GM18519 (cell line): ENCODE results near the gene PEAK1.

Source experiments
- ATAC-seq: cut with Tn5 transposase; IDR thresholded peaks from one replicate; pipeline ENCODE4 v1.9.1; 2021; ENCODE audit warnings: mild to moderate bottlenecking, moderate library complexity; ENCODE audit not compliant: unreplicated experiment, low FRiP score

The PEAK1 gene, protein sequence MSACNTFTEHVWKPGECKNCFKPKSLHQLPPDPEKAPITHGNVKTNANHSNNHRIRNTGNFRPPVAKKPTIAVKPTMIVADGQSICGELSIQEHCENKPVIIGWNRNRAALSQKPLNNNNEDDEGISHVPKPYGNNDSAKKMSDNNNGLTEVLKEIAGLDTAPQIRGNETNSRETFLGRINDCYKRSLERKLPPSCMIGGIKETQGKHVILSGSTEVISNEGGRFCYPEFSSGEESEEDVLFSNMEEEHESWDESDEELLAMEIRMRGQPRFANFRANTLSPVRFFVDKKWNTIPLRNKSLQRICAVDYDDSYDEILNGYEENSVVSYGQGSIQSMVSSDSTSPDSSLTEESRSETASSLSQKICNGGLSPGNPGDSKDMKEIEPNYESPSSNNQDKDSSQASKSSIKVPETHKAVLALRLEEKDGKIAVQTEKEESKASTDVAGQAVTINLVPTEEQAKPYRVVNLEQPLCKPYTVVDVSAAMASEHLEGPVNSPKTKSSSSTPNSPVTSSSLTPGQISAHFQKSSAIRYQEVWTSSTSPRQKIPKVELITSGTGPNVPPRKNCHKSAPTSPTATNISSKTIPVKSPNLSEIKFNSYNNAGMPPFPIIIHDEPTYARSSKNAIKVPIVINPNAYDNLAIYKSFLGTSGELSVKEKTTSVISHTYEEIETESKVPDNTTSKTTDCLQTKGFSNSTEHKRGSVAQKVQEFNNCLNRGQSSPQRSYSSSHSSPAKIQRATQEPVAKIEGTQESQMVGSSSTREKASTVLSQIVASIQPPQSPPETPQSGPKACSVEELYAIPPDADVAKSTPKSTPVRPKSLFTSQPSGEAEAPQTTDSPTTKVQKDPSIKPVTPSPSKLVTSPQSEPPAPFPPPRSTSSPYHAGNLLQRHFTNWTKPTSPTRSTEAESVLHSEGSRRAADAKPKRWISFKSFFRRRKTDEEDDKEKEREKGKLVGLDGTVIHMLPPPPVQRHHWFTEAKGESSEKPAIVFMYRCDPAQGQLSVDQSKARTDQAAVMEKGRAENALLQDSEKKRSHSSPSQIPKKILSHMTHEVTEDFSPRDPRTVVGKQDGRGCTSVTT (N-terminal part only)

DNA sequence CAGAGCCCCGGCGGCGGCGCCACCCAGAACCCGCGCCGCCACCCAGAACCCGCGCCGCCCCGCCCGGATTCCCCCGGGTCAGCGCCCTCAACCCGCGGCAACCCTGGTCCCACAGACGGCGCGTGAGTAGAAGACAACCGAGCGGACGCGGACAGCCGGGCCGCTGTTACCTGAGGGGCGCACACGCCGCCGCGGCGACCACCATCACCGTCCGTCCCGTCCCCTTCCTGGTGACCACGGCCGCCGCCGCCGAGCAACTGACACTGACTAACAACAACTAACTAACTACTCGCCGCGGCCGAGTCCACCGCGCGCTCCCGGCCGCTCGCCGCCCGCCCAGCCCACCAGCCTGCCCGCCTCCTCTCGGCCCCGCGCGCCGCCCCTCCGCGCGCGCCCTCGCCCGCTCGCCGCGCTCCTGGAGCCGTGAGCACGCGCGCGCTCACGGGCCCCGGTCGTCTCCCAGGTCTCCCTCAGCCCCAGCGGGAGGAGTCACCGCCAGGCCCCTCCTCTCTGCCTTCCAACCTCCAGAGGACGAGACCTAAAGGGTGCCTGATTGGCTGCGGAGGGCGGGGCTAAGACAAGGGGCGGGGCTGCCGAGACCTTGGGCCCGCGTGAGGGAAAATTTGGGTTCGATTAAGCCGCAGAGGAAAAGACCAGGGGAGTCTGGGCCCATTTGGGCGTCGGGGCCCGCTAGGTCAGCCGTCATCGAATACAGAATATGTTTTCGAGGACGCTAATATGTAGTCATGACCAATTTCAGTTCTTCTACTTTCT lies at the start of gene PEAK1:
Gene PEAK1, minus strand, starts transcription at position 269 of the 774 bp plus-strand sequence. CDS start 238,178 bp downstream, outside the sequence.
- ATAC-seq, result peak; percentile 70

DNA sequence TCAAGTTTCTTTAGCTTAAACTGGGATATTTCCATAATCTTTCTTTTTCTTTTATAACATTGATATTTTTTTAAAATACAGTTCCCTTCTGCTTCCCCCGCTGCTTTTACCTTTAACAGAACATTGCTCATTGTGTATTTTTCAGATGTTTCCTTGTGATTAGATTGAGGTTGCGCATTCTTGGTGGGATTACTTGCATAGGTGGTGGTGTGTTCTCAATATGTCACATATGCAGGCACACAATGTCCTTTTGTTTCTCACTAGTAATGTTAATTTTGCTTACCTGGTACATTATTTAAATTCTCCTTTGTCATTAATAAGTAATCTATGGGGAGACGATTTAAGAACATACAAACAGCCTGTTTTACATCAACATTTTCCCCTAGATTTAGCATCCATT lies 49.0 kb upstream of the PEAK1 start:
- ATAC-seq, result no peak

DNA sequence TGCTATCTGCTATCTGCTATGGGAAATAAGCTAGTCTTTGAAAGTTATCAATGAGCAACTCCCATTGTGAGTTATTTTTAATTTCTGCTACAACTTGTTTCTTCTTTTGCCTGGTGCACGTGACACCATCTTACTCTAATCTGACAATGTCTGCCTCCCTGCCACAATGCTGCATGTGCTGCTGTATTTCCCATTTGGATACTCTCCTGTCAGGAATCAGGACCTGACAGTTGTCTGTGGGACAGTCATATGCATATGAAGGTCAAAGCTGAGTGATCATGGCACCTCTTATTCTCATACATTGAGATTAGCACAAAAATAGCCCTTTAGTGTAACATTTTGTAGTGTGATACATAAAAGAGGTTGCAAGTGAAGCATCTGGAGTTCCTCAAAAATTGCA lies 46.6 kb upstream of the PEAK1 start:
- ATAC-seq, result no peak

DNA sequence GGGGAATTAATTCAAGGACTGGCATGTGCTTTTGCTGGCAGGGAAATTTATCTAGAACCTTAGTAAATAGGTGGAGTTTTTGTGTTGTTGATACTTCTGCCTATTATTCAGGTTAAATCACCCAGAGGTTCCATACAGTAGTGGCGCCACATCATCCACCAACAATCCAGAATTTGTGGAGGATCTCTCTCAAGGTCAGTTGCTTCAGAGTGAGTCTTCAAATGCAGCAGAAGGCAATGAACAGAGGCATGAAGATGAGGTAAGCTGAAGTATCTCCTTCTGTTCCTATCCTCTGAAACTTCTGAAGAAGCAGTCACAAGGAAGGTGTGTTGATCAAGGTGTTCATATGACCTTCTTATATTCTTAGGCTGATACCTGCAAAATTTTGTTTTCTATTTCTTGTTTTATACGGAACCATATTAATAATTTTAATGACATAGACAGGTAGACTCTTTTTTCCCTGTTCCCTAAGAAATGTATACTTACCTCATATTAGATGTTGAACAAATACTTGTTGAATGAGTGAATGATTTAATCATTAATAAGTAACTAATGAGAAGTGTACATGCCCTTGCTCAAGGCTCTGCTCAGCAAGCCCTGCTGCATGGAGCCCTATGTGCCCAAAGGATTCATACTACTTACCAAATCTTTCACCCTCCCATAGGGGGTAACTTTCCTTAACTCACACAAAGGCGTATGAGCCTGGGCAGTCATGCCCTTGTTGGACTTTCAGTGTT lies 44.4 kb upstream of the PEAK1 start:
- ATAC-seq, result no peak

DNA sequence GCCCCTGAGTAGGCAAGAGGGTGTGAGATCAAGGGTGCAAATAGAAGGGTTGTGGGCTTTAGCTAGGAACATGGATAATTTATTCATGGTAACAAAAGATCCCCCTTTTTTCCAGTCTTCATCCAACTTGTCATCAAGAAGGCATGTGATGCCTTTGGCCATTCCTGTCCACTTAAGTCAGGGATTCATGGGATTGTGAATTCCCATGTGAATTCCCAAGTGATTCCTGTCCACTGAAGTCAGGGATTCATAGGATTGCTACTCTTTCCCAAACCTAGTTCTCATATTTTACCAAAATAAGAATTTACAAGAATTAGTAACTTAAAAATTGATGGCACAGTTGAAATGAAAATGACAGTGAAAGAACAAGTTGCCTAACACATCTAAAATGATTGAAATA lies 41.6 kb upstream of the PEAK1 start:
- ATAC-seq, result no peak

DNA sequence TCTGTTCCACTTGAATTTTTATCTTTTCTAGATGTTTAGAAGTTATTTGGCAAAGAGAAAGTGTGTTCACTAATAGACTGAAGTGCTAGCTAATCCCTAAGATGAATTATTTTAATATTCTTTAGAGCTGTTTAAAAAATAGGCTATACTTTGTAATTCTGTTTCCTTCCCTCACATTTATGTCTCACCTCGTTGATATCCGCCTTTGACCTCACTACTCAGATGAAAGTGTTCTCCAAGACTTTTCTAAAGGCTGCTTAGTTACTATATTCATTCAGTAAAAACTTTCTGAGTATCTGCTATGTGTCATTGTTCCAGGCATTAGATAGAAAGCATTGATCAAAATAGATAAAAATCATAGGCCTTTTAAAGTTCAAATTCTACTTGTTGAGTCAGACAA lies 39.1 kb upstream of the PEAK1 start:
- ATAC-seq, result no peak

DNA sequence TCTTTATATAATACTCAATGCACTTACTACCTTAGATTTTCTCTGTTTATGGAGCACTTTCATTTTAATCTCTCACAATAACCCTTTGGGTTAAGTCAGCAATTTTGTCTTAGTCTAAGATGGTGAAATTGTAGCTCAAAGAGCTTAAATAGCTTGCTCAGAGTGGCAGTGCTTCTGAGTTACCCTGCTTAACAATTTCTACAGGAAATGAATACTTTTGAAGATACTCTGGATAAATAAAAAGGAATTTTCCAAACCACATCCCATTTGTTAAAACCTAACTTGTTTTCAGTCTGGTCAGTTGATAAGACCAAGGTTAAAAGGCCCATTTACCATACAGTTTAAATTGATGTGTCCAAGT lies 38.0 kb upstream of the PEAK1 start:
- ATAC-seq, result no peak

DNA sequence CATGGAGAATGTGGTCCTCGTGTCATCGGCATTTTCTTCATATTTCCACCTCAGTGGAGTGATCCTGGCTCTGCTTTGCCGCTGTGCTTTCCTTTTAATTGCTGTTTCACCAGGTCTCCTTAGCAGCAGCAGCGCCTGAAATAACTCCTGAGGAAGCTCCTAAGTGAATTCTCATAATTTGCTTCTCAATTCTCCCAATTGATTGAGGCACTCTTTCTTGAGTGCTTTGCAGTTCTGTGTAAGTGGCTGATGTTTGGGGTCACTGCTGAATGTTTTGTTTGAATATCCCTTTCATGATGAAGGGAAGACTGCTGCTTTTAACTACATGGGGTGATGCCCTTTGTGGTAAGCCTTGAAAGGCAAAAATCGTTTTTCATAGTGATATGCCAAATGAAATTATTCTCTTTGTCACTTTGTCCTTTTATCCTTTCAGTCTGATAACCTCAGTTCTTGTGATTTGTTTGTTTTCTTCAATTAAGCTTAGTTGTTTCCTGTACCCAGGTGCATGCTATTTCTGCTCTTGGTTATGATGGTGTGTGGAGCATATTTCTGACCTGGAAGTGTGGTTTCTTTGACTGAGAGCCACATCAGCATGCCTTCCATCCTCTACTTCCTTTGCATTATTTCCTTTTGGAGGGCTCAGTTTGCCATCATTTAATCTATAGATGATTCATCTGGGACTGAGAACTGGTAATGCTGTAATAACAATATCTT lies 37.4 kb upstream of the PEAK1 start:
- ATAC-seq, result no peak

DNA sequence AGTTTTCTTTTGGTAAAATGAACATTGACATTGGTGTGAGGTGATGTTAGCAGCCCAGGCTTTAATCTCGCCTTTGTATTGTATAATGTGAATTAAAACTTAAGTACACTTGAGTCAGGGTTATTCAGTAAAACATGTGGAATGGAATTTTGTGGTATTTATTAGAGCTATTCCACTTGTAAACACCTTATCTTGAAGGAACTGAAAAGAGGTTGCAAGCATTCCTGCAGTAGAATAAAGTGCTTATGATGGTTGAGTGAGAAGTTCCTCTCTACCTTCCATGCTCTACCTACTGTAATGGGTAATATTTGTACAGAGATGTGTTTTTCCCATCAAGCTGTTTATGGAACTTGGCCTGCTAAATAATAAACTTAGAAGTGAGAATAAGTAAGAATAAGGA lies 36.8 kb upstream of the PEAK1 start:
- no peak for ATAC-seq

DNA sequence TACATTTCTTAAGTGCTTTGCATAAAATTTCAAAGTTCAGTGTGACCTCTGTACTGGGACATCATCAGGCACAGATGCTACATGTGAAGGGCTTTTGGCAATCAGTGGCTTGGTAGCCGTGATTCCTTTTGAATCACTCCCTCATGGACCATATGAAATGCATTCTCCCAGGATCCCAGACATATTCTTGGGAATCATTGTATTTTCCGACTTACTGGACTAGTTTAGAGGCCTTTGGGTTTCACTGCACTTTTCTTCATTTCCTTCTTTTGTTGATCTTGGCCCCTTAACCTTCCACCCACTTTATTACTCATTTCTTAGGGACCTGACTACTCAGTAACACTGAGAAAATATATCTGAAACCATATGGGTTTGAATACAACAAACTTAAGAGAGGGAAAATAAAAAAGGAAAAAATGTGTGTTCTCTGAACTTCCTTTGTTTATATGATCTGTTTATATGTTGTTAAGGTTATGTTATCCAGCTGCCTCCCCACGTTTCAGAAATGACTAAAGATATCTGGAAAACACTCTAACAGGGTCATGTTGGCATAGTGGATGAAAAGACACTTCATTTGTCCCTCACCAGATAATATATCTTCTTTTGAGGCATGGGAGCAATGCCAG lies 35.9 kb upstream of the PEAK1 start:
- no peak for ATAC-seq

DNA sequence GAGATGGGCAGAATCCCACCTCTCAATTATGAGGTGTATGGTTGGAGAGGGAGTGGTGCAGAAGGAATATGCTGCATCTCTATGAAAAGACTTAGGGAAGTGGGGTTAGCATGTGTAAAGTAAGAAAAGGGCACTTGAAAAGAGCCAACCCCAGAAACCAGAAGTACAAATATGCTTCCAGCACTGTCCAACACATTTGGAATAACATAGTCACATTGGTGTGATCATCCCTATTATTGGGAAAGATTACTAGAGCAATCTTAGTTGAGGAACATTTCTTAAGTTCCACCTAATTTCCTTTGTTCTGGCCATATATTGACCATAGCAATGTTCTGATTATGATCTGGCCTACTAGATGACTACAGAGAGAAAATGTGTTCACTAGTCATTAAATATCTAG lies 35.0 kb upstream of the PEAK1 start:
- no peak for ATAC-seq

DNA sequence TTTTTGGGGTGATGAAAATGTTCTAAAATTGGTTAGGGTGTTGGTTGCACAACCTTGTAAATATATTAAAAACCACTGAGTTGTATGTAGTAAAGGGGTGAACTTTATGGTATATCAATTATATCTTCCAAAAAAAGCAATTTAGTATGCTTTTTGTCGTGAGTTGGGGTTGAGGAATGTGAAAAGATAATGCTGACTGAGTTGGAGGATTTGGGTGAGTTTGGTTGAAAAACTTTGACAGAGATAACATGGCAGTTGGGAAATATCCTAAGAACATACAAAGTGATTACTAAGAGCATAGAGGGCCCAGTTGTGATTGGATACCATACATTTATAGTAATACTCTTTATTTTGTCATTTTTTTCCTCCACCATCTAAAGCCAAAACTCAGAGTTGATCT lies 34.4 kb upstream of the PEAK1 start:
- no peak for ATAC-seq

DNA sequence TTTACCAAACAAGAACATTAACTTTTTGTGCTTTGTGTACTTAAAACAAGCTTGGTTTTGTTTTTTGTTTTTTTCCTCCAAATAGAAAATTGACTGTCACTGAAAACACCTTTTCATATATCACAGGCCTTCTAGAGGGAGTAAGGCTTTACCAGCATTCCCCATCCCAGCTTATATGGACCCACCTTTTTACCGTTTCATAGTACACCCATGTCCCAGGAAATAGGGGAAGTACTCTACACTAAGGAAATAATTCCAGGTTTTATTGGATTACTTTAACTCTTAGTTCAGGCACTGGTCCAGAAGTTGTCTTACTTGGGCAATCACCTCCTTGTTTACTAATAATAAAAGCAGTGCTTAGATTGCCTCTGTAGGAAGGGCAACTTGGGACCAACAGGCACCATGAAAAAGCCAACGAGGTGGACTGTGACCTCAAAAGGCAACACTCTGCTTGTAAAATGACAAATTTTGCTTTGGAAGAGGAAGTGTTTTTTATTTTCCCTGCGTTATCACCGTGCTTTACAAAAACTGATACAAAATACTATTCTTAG lies 27.0 kb upstream of the PEAK1 start:
- no peak for ATAC-seq

DNA sequence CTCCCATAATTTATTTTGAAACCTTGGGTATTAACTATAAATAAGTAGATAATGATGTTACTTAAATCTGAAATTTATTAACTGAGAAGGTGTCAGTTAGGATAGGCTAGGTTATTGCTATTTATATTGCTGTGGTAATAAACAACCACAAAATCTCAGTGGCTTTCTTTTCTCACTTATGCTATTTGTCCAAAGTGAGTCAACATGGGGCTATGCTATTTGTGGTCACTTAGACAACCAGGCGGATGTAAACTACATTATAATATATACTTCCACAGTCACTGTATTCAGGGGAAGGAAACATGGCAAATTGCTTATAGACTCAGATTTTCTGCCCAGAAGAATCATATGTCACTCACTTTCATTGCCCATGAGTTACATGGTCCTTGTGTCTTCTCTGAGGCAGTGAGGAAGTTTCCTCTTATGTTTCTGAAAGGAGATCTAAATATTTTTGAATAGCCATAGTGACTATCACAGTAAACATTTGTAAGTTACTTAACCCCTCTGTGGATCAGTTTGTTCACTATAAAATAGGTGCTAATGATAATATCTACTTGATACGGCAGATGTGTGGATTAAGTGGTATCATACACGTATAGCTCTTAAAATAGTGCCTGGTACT lies 20.6 kb upstream of the PEAK1 start:
- ATAC-seq, result peak; percentile 66

DNA sequence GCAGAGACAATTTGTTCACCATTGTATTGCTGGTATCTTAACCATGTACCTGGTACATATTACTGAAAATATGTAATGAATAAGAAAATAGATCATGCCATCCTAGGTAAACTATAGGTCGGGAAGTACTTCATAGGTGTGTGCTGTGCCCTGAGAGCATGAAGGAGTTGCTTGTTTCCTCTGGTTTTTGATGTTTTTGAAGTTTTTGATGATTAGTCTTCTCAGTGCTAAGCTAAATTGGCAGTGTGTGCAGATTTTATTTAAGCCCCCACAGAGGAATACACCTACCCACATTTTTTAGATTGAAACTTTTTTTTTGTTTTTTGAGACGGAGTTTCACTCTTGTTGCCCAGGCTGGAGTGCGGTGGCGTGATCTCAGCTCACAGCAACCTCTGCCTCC lies 17.4 kb upstream of the PEAK1 start:
- ATAC-seq, result no peak

DNA sequence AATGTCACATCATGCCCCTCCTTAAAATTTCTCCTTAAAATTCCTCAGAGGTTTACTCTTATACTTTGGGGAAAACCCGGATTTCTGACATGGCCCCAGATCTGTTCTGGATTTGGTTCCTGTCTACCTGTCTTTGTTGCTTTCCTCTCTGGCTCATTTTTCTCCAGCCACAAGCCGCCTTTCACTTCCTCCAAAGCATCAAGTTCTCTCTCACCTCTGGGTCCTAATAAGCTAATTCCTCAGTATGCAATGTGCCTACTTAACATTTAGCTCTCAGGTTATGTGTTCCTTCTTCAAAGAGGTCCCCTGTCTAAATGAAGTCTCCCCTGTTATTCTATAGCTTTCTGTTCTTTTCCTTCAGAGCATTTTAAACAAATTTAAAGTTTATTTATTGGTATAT lies 16.9 kb upstream of the PEAK1 start:
- no peak for ATAC-seq

DNA sequence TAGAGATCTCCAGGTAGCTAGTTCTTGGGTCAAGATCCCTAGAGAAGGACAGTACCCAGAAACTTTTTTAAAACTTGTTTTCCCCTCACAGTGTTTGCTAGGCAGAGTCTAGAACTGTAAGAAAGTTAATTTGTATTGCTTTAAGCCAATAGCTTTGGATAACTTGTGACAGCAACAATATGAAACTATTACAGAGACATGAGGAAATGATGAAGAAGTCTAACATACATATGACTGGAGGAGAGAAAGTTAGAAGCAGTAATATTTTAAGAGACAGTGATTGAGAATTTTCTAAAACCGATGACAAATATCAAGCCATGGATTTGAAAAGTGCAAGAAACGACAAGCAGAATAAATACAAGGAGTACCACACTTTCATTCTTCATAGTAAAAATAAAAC lies 10.7 kb upstream of the PEAK1 start:
- ATAC-seq, result no peak

DNA sequence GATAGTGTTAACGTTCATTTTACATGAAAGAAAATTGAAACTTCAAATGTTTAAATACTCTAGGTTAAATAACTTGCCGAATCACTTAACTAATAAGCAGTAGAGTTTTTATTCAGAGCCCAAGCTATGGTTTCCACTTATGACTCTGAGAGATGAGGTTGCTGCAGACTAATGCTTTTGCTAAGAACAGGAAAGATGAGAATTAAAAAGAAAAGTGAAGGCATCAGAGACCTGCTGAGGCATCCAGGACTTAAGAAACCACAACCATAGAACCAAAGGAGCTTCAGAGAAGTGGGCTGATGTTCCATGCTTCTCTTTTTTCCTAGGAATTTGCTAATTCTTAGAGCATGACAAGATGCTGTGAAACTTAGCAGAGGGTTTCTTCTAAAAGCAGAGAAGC lies 10.3 kb upstream of the PEAK1 start:
- no peak for ATAC-seq
